GM06990 (cell line): ENCODE measurements around the gene FAM110A.
"Not testable (repeated sequence)": the region's sequence is repeated elsewhere in the genome, so short reads cannot be mapped to it uniquely, and the experiment has no call there.

Experiments used
- DNase-seq: peaks from one replicate; pipeline ENCODE4 v3.0.0-alpha.2; 2011; ENCODE audit not compliant: insufficient read length; ENCODE audit errors: extremely low read depth
- H3K27me3 ChIP-seq: replicated peaks from 2 replicates; pipeline ENCODE4 v1.6.0; 2011; ENCODE audit warnings: low read length; ENCODE audit not compliant: control insufficient read depth, insufficient read depth
- H3K36me3 ChIP-seq: 2 replicates; pipeline ENCODE4 v1.5.1; 2011; ENCODE audit warnings: low read length; ENCODE audit not compliant: control insufficient read depth, insufficient read depth
- H3K4me3 ChIP-seq: replicated peaks from 2 replicates; pipeline ENCODE4 v1.5.1; 2011; ENCODE audit warnings: low read depth, mild to moderate bottlenecking, control low read depth, low read length
- TF ChIP-seq, protein P1 (sequence below): IDR thresholded peaks from 2 replicates; pipeline ENCODE4 v1.5.1; 2011; ENCODE audit warnings: low read length, control low read depth, mild to moderate bottlenecking, inconsistent platforms; ENCODE audit not compliant: insufficient read depth, poor library complexity, severe bottlenecking

The FAM110A gene

GRCh38 chr20:889932-890463 lies 56.5 kb downstream of the FAM110A start:
- Histone ChIP-seq H3K36me3 (no peaks in the 10 kb centered on the region), H3K27me3 (0 out of 2 replicates have a peak, but pooled peaks cover 3% of the 10 kb centered on the region), H3K4me3 (no peak overlapping the region)
- TF ChIP-seq, protein P1, sequence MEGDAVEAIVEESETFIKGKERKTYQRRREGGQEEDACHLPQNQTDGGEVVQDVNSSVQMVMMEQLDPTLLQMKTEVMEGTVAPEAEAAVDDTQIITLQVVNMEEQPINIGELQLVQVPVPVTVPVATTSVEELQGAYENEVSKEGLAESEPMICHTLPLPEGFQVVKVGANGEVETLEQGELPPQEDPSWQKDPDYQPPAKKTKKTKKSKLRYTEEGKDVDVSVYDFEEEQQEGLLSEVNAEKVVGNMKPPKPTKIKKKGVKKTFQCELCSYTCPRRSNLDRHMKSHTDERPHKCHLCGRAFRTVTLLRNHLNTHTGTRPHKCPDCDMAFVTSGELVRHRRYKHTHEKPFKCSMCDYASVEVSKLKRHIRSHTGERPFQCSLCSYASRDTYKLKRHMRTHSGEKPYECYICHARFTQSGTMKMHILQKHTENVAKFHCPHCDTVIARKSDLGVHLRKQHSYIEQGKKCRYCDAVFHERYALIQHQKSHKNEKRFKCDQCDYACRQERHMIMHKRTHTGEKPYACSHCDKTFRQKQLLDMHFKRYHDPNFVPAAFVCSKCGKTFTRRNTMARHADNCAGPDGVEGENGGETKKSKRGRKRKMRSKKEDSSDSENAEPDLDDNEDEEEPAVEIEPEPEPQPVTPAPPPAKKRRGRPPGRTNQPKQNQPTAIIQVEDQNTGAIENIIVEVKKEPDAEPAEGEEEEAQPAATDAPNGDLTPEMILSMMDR, result no peak
- DNase-seq, result no peak

DNA sequence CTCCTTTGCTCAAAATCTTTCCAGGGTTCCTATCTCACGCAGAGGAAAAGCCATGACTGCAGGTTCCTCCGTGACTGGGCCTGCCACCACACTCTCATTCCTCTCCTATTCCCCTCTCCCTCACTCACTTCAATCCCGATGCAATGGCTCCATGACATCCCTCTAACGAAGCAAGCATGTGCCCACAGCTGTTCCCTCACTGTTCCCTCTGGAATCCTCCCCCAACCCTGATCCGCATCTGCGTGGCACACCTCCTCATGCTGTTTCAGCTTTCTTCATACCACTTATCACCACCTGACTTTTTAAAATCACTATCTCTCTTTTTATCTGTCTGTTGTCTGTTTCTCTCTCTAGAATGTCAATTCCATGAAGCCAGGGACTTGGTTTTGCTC lies 57.1 kb downstream of the FAM110A start:
- Histone ChIP-seq H3K36me3 (no peaks in the 10 kb centered on the region), H3K27me3 (0 out of 2 replicates have a peak, but pooled peaks cover 3% of the 10 kb centered on the region), H3K4me3 (no peak overlapping the region)
- no peak for DNase-seq
- TF ChIP-seq, protein P1, result no peak

GRCh38 chr20:891058-891705 lies 57.7 kb downstream of the FAM110A start:
- DNase-seq, result no peak
- no peak overlapping the region for H3K4me3 ChIP-seq
- TF ChIP-seq, protein P1, result no peak
- no peaks in the 10 kb centered on the region for H3K36me3 ChIP-seq
- H3K27me3 ChIP-seq, result 0 out of 2 replicates have a peak, but pooled peaks cover 3% of the 10 kb centered on the region

- H3K4me3 ChIP-seq, result no peak overlapping the region
- H3K27me3 ChIP-seq, result 0 out of 2 replicates have a peak, but pooled peaks cover 3% of the 10 kb centered on the region
- TF ChIP-seq, protein P1, result no peak
- DNase-seq, result peak; percentile 40
- no peaks in the 10 kb centered on the region for H3K36me3 ChIP-seq
Measured at GRCh38 chr20:891706-892080, 58.2 kb downstream of the FAM110A start.

DNA sequence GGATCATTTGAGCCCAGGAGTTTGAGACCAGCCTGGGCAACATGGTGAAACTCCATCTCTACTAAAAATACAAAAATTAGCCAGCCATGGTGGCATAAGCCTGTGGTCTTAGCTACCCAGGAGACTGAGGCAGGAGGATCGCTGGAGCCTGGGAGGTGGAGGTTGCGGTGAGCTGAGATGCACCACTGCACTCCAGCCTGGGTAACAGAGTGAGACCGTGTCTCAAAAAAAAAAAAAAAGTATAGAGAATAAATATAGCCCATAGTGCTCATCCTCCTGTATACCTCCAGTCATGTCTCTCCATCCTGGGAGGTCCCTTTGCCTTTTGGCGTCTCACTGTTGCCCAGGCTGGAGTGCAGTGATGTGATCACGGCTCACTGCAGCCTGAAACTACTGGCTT lies 58.9 kb downstream of the FAM110A start:
- H3K27me3 ChIP-seq, result not testable (repeated sequence)

More for the DNA sequence above, 58.9 kb downstream of the FAM110A start:
- not testable (repeated sequence) for DNase-seq, H3K4me3 ChIP-seq, H3K36me3 ChIP-seq
